GM18499 (cell line): ENCODE data around the gene SYP.
"Not testable (repeated sequence)": the region's sequence is repeated elsewhere in the genome, so short reads cannot be mapped to it uniquely, and the experiment has no call there.

ENCODE experiments used
- ATAC-seq: cut with Tn5 transposase; IDR thresholded peaks from one replicate; pipeline ENCODE4 v1.9.1; 2021; ENCODE audit warnings: moderate number of reproducible peaks; ENCODE audit not compliant: insufficient read depth, unreplicated experiment

SYP gene

GRCh38 chrX:49147936-49148335 lies 52.1 kb downstream of the SYP start:
- ATAC-seq, result no peak

DNA sequence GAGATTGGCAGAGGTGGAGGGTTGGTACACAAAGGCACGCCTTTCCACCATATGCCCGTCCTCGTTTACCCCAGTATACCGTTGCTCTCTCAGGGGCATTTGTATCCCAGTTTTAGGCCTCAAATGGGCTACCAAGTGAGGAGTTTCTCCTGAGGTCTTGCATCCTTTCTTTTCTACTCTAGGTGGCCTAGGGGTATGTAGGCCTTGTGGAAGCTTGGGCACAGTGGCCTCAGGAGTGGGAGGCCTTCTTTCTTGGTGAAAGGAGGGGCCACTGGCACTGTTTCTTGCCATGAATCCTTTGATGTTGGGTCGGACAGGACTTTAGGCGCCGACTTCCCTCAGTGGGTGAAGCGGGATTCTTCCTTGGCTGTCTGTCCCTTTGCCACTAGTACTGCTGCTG lies 52.7 kb downstream of the SYP start:
- no peak for ATAC-seq

- ATAC-seq, result not testable (repeated sequence)
These were observed 56.8 kb downstream of the SYP start for GRCh38 chrX:49143154-49143553.

GRCh38 chrX:49142264-49142663 lies 57.7 kb downstream of the SYP start:
- not testable (repeated sequence) for ATAC-seq

GRCh38 chrX:49139713-49140112 lies 60.3 kb downstream of the SYP start:
- ATAC-seq, result no peak
